HEK293 (cell line): ENCODE measurements around the gene STIP1.
A peak's percentile ranks its signal among the peaks of the same experiment; 100 is the strongest.

Experiments used
- CTCF ChIA-PET: fragments of 350-600 bp; formaldehyde crosslinking; extraction: SDS; loops from one replicate; lab custom pipeline; 2021; ENCODE audit warnings: antibody characterized with exemption; lab: Yijun Ruan, JAX
- POLR2A ChIA-PET: fragments of 300-600 bp; formaldehyde crosslinking; extraction: SDS; loops from one replicate; lab custom pipeline; 2020; ENCODE audit warnings: antibody characterized with exemption, inconsistent platforms; lab: Yijun Ruan, JAX
- H3K27ac ChIP-seq: fragments of 200-500 bp; sonication (Bioruptor generic); 2 replicates; pipeline ENCODE4 v1.5.1; 2014; ENCODE audit warnings: low read depth, low read length, control low read depth, inconsistent platforms; ENCODE audit errors: extremely low read depth
- H3K36me3 ChIP-seq, 2 experiments: fragments of 200-500 bp in 1 of 2; sonication (Bioruptor generic) in 1 of 2; 1 replicate in 1 of 2; 2 replicates in 1 of 2; pipeline ENCODE4 v1.5.1; 2014 to 2017; ENCODE audit warnings: inconsistent platforms in 2 of 2, low read length in 2 of 2; ENCODE audit not compliant: control insufficient read depth in 2 of 2, insufficient read depth in 1 of 2
- H3K4me1 ChIP-seq: fragments of 200-500 bp; sonication (Bioruptor generic); 2 replicates; pipeline ENCODE4 v1.5.1; 2014; ENCODE audit warnings: mild to moderate bottlenecking, low read length, inconsistent platforms; ENCODE audit not compliant: control insufficient read depth, insufficient read depth
- H3K4me3 ChIP-seq: 2 replicates; pipeline ENCODE4 v1.5.1; 2011; ENCODE audit warnings: low read depth, mild to moderate bottlenecking, control low read depth, low read length, moderate library complexity
- H3K9me3 ChIP-seq: fragments of 200-500 bp; sonication (Bioruptor generic); 2 replicates; pipeline ENCODE4 v1.5.1; 2014; ENCODE audit warnings: low read depth, low read length, inconsistent platforms; ENCODE audit not compliant: control insufficient read depth, insufficient read depth
- ELK4 ChIP-seq: IDR thresholded peaks from 2 replicates; pipeline ENCODE4 v1.6.1; 2011; ENCODE audit warnings: mild to moderate bottlenecking, low read depth, low read length, borderline replicate concordance
- HIC1 ChIP-seq: fragments of 450-650 bp; formaldehyde crosslinking; IDR thresholded peaks from 2 replicates; pipeline ENCODE4 v1.5.1; 2016; ENCODE audit warnings: missing biosample characterization, missing genetic modification characterization
- HOXA7 ChIP-seq: sonication (generic); formaldehyde crosslinking; IDR thresholded peaks from 2 replicates; pipeline ENCODE4 v1.8.1; 2022; ENCODE audit warnings: missing genetic modification reagents, borderline replicate concordance
- KLF7 ChIP-seq: fragments of 450-650 bp; formaldehyde crosslinking; IDR thresholded peaks from 2 replicates; pipeline ENCODE4 v1.5.1; 2016; ENCODE audit warnings: missing biosample characterization, missing genetic modification characterization, borderline replicate concordance
- KLF8 ChIP-seq: fragments of 450-650 bp; formaldehyde crosslinking; IDR thresholded peaks from 2 replicates; pipeline ENCODE4 v1.5.1; 2016; ENCODE audit warnings: missing biosample characterization, missing genetic modification characterization
- PATZ1 ChIP-seq: fragments of 450-650 bp; formaldehyde crosslinking; IDR thresholded peaks from 2 replicates; pipeline ENCODE4 v1.5.1; 2016; ENCODE audit warnings: missing biosample characterization, missing genetic modification characterization
- SCRT1 ChIP-seq: fragments of 450-650 bp; formaldehyde crosslinking; IDR thresholded peaks from 2 replicates; pipeline ENCODE4 v1.5.1; 2016; ENCODE audit warnings: missing biosample characterization, missing genetic modification characterization, borderline replicate concordance
- ZBTB10 ChIP-seq: fragments of 450-650 bp; formaldehyde crosslinking; IDR thresholded peaks from 2 replicates; pipeline ENCODE4 v1.5.1; 2016; ENCODE audit warnings: missing biosample characterization, missing genetic modification characterization
- ZBTB17 ChIP-seq: fragments of 450-650 bp; formaldehyde crosslinking; IDR thresholded peaks from 2 replicates; pipeline ENCODE4 v1.5.1; 2016; ENCODE audit warnings: missing biosample characterization, missing genetic modification characterization
- ZBTB44 ChIP-seq: fragments of 450-650 bp; IDR thresholded peaks from 2 replicates; pipeline ENCODE4 v1.5.1; 2018; ENCODE audit warnings: missing biosample characterization, mild to moderate bottlenecking, missing genetic modification characterization
- ZNF112 ChIP-seq: fragments of 450-650 bp; formaldehyde crosslinking; IDR thresholded peaks from 2 replicates; pipeline ENCODE4 v1.5.0; 2017; ENCODE audit warnings: missing biosample characterization, missing genetic modification characterization
- ZNF19 ChIP-seq: fragments of 450-650 bp; formaldehyde crosslinking; IDR thresholded peaks from 2 replicates; pipeline ENCODE4; 2016; ENCODE audit warnings: missing biosample characterization, missing genetic modification characterization, low read depth
- ZNF214 ChIP-seq: fragments of 450-650 bp; formaldehyde crosslinking; IDR thresholded peaks from 2 replicates; pipeline ENCODE4 v1.5.1; 2017; ENCODE audit warnings: missing biosample characterization, mild to moderate bottlenecking, missing genetic modification characterization, borderline replicate concordance
- ZNF366 ChIP-seq: fragments of 450-650 bp; formaldehyde crosslinking; conservative IDR thresholded peaks from 2 replicates; pipeline ENCODE4 v1.5.1; 2016; ENCODE audit warnings: missing biosample characterization, missing genetic modification characterization
- ZNF391 ChIP-seq: fragments of 450-650 bp; formaldehyde crosslinking; IDR thresholded peaks from 2 replicates; pipeline ENCODE4 v1.5.1; 2016; ENCODE audit warnings: low read depth, missing biosample characterization, missing genetic modification characterization, borderline replicate concordance
- ZNF394 ChIP-seq: fragments of 450-650 bp; formaldehyde crosslinking; IDR thresholded peaks from 2 replicates; pipeline ENCODE4 v1.5.1; 2016; ENCODE audit warnings: missing biosample characterization, missing genetic modification characterization, mild to moderate bottlenecking, moderate library complexity, borderline replicate concordance
- ZNF426 ChIP-seq: fragments of 450-650 bp; formaldehyde crosslinking; IDR thresholded peaks from 2 replicates; pipeline ENCODE4 v1.5.1; 2017; ENCODE audit warnings: missing biosample characterization, missing genetic modification characterization, mild to moderate bottlenecking, inconsistent platforms, moderate library complexity
- ZNF48 ChIP-seq: fragments of 450-650 bp; formaldehyde crosslinking; IDR thresholded peaks from 2 replicates; pipeline ENCODE4 v1.5.1; 2016; ENCODE audit warnings: missing biosample characterization, missing genetic modification characterization
- ZNF514 ChIP-seq: fragments of 450-650 bp; formaldehyde crosslinking; IDR thresholded peaks from 2 replicates; pipeline ENCODE4 v1.5.1; 2016; ENCODE audit warnings: missing biosample characterization, missing genetic modification characterization
- ZNF596 ChIP-seq: fragments of 450-650 bp; IDR thresholded peaks from 2 replicates; pipeline ENCODE4 v1.5.0; 2018; ENCODE audit warnings: missing biosample characterization, mild to moderate bottlenecking, missing genetic modification characterization, moderate library complexity
- ZNF629 ChIP-seq: fragments of 450-650 bp; formaldehyde crosslinking; IDR thresholded peaks from 2 replicates; pipeline ENCODE4 v1.5.1; 2017; ENCODE audit warnings: missing biosample characterization, missing genetic modification characterization
- ZNF768 ChIP-seq: fragments of 450-650 bp; formaldehyde crosslinking; IDR thresholded peaks from 2 replicates; pipeline ENCODE4 v1.5.1; 2018; ENCODE audit warnings: missing biosample characterization, mild to moderate bottlenecking, missing genetic modification characterization
- ZNF776 ChIP-seq: fragments of 450-650 bp; formaldehyde crosslinking; IDR thresholded peaks from 2 replicates; pipeline ENCODE4 v1.5.0; 2017; ENCODE audit warnings: missing biosample characterization, missing genetic modification characterization, borderline replicate concordance
- ZSCAN18 ChIP-seq: fragments of 450-650 bp; formaldehyde crosslinking; IDR thresholded peaks from 2 replicates; pipeline ENCODE4 v1.5.1; 2016; ENCODE audit warnings: missing biosample characterization, missing genetic modification characterization
- ZSCAN23 ChIP-seq: fragments of 450-650 bp; formaldehyde crosslinking; IDR thresholded peaks from 2 replicates; pipeline ENCODE4 v1.5.1; 2016; ENCODE audit warnings: missing biosample characterization, missing genetic modification characterization

The STIP1 gene

GRCh38 chr11:64244966-64245365 lies 59.0 kb downstream of the STIP1 start:
- Histone ChIP-seq H3K27ac (0 out of 2 replicates have a peak overlapping the region, but pooled peaks have one; percentile 28), H3K4me3 (peak overlapping the region; percentile 68), H3K4me1 (no peaks in the 10 kb centered on the region), H3K36me3 (peaks cover 0 to 20% of the 10 kb centered on the region in 2 experiments; a peak in 1 of 3 replicates), H3K9me3 (no peaks in the 10 kb centered on the region)
- CTCF ChIA-PET, result interaction anchor here (0.5 to 1.7 kb wide), 10 partner anchors 27 to 987 kb away, joined by 3 to 10 read pairs (median 4); no protein-coding TSS in a partner anchor
- POLR2A ChIA-PET, result interaction anchor here (0.6 to 7.2 kb wide), 10 partner anchors 9 to 547 kb away, joined by 3 to 96 read pairs (median 6); partner anchors contain the start of genes NUDT22, PRDX5, STIP1 and TRMT112
- TF ChIP-seq ZSCAN23 (tag by site-specific recombination) (no peak), ZNF596 (tag by site-specific recombination) (no peak), KLF8 (tag by site-specific recombination) (0 out of 2 replicates have a peak, but pooled peaks have one; percentile 21), ZBTB44 (tag by site-specific recombination) (no peak), ZNF426 (no peak), ZNF776 (tag by site-specific recombination) (no peak), ZNF391 (tag by site-specific recombination) (no peak), ZNF514 (tag by site-specific recombination) (no peak), KLF7 (tag by site-specific recombination) (no peak), HOXA7 (CRISPR knock-in tag) (no peak), ZNF768 (no peak), ZBTB17 (tag by site-specific recombination) (peak; percentile 61), ZSCAN18 (tag by site-specific recombination) (no peak), ZNF366 (tag by site-specific recombination) (no peak), ELK4 (no peak), ZNF394 (tag by site-specific recombination) (no peak), ZNF629 (tag by site-specific recombination) (no peak), ZBTB10 (0 out of 2 replicates have a peak, but pooled peaks have one; percentile 3), ZNF48 (tag by site-specific recombination) (no peak), ZNF214 (tag by site-specific recombination) (no peak), ZNF112 (tag by site-specific recombination) (no peak), HIC1 (tag by site-specific recombination) (peak; percentile 58; the same call in 1 of the 2 replicates), ZNF19 (tag by site-specific recombination) (no peak), PATZ1 (peak; percentile 35; the same call in 1 of the 2 replicates), SCRT1 (no peak)
